Osteocyte (in vitro differentiated cells): Measurements from ENCODE around the gene CHST10. TPM values are rescaled to one million over a fixed set of nuclear protein-coding genes. Genes with fewer than 3 reads are reported as not detected.
"Not testable (repeated sequence)": the region's sequence is repeated elsewhere in the genome, so short reads cannot be mapped to it uniquely, and the experiment has no call there.

Source experiments
- DNase-seq: peaks from one replicate; pipeline ENCODE4 v3.0.0; 2021; ENCODE audit warnings: mixed read lengths; ENCODE audit not compliant: unreplicated experiment; ENCODE audit errors: extremely low spot score
- H3K27ac Mint-ChIP-seq: one replicate; pipeline ENCODE4 v1.8.0; 2021; ENCODE audit warnings: mild to moderate bottlenecking, mixed read lengths; ENCODE audit not compliant: unreplicated experiment
- H3K27me3 Mint-ChIP-seq: one replicate; pipeline ENCODE4 v1.8.0; 2021; ENCODE audit warnings: mixed read lengths; ENCODE audit not compliant: unreplicated experiment
- H3K36me3 Mint-ChIP-seq: one replicate; pipeline ENCODE4 v1.8.0; 2021; ENCODE audit warnings: mixed read lengths; ENCODE audit not compliant: unreplicated experiment
- H3K4me1 Mint-ChIP-seq: one replicate; pipeline ENCODE4 v1.8.0; 2021; ENCODE audit warnings: mixed read lengths; ENCODE audit not compliant: unreplicated experiment
- H3K4me3 Mint-ChIP-seq: one replicate; pipeline ENCODE4 v1.8.0; 2021; ENCODE audit warnings: mild to moderate bottlenecking, moderate library complexity, mixed read lengths; ENCODE audit not compliant: unreplicated experiment
- H3K9me3 Mint-ChIP-seq: one replicate; pipeline ENCODE4 v1.8.0; 2021; ENCODE audit warnings: mixed read lengths; ENCODE audit not compliant: unreplicated experiment
- CTCF ChIP-seq: fragments of 200-600 bp; sonication (generic); IDR thresholded peaks from 2 replicates; pipeline ENCODE4 v1.5.0; 2021; ENCODE audit warnings: antibody characterized with exemption, mild to moderate bottlenecking, moderate library complexity
- total RNA-seq: library from RNA; stranded (reverse); gene quantifications from 2 replicates; pipeline ENCODE4 v1.2.1, GENCODE V29; 2021

The CHST10 gene
- total RNA-seq, 1 donor from 2014 or later, result 14.4 TPM

- H3K36me3 Mint-ChIP-seq, result no peaks in the 10 kb centered on the region
- H3K9me3 Mint-ChIP-seq, result no peaks in the 10 kb centered on the region
- no peak overlapping the region for H3K4me3 Mint-ChIP-seq
- peaks cover 2% of the 10 kb centered on the region for H3K4me1 Mint-ChIP-seq
- H3K27me3 Mint-ChIP-seq, result peaks cover 52% of the 10 kb centered on the region
- H3K27ac Mint-ChIP-seq, result no peak overlapping the region
- TF ChIP-seq CTCF, result no peak
- peak; percentile 56 for DNase-seq
Observed at GRCh38 chr2:100380681-100381080, 36.8 kb downstream of the CHST10 start.

- Mint-ChIP-seq H3K27ac (no peak overlapping the region), H3K36me3 (no peaks in the 10 kb centered on the region), H3K4me3 (no peak overlapping the region), H3K9me3 (peaks cover 4% of the 10 kb centered on the region), H3K27me3 (peaks cover 57% of the 10 kb centered on the region), H3K4me1 (peaks cover 2% of the 10 kb centered on the region)
- DNase-seq, result peak; percentile 76
- no peak for TF ChIP-seq CTCF
Observed at GRCh38 chr2:100376836-100377235, 40.6 kb downstream of the CHST10 start.

- Mint-ChIP-seq H3K36me3 (peaks cover 4% of the 10 kb centered on the region), H3K4me1 (peaks cover 6% of the 10 kb centered on the region), H3K27me3 (peaks cover 41% of the 10 kb centered on the region), H3K27ac (no peak overlapping the region), H3K4me3 (no peak overlapping the region), H3K9me3 (peaks cover 32% of the 10 kb centered on the region)
- DNase-seq, result no peak
- TF ChIP-seq CTCF, result no peak
Observed at GRCh38 chr2:100367163-100367562, 50.3 kb downstream of the CHST10 start.

- no peak for TF ChIP-seq CTCF
- Mint-ChIP-seq H3K9me3 (peaks cover 26% of the 10 kb centered on the region), H3K4me3 (no peak overlapping the region), H3K36me3 (peaks cover 3% of the 10 kb centered on the region), H3K27me3 (peaks cover 33% of the 10 kb centered on the region), H3K4me1 (peaks cover 6% of the 10 kb centered on the region), H3K27ac (no peak overlapping the region)
- DNase-seq, result peak; percentile 10
Observed at GRCh38 chr2:100365434-100365833, 52.0 kb downstream of the CHST10 start.

GRCh38 chr2:100362269-100362668 is 55.2 kb downstream of the CHST10 start:
- H3K4me3 Mint-ChIP-seq, DNase-seq, H3K9me3 Mint-ChIP-seq, H3K36me3 Mint-ChIP-seq, H3K4me1 Mint-ChIP-seq, H3K27ac Mint-ChIP-seq: not testable (repeated sequence)
- peaks cover 29% of the 10 kb centered on the region for H3K27me3 Mint-ChIP-seq

GRCh38 chr2:100359576-100359975 is 57.9 kb downstream of the CHST10 start:
- Mint-ChIP-seq H3K36me3 (peaks cover 3% of the 10 kb centered on the region), H3K27ac (no peak overlapping the region), H3K4me3 (no peak overlapping the region), H3K4me1 (peaks cover 1% of the 10 kb centered on the region), H3K9me3 (peaks cover 9% of the 10 kb centered on the region), H3K27me3 (peaks cover 42% of the 10 kb centered on the region)
- DNase-seq, result no peak
- no peak for TF ChIP-seq CTCF
